ENCODE data around the gene GSAP. TPM values are rescaled to one million over a fixed set of nuclear protein-coding genes. Genes with fewer than 3 reads are reported as not detected.
"Not testable (repeated sequence)": the region's sequence is repeated elsewhere in the genome, so short reads cannot be mapped to it uniquely, and the experiment has no call there.

Gene GSAP
- total RNA-seq, 1 experiment from 2014 or later: 1.3 TPM

- Histone ChIP-seq H3K36me3 (ENCODE audit: insufficient read depth, low read length) (no peaks in the 10 kb centered on the region), H3K9me2 (replicated peaks; ENCODE audit: insufficient read depth, low read length) (no peaks in the 10 kb centered on the region), H3K79me2 (ENCODE audit: low read length) (no peaks in the 10 kb centered on the region), H3K9me3 (ENCODE audit: low read length) (no peaks in the 10 kb centered on the region), H3K4me1 (ENCODE audit: low read length) (no peaks in the 10 kb centered on the region), H3K9ac (ENCODE audit: low read length) (no peak overlapping the region), H4K20me1 (ENCODE audit: insufficient read depth, low read depth, low read length) (no peaks in the 10 kb centered on the region), H3K27me3 (ENCODE audit: low read length) (no peaks in the 10 kb centered on the region), H2AFZ (ENCODE audit: low read length) (no peak overlapping the region), H3K27ac (ENCODE audit: low read length) (no peak overlapping the region), H3K4me3 (ENCODE audit: low read length) (no peak overlapping the region), H3K4me2 (ENCODE audit: low read depth, low read length, poor library complexity, severe bottlenecking) (no peak overlapping the region)
- no peak for DNase-seq
Observed at GRCh38 chr7:77351539-77352004, 64.6 kb downstream of the GSAP start.

GRCh38 chr7:77349141-77349540 is 67.0 kb downstream of the GSAP start:
- H3K9me2 ChIP-seq (replicated peaks; ENCODE audit: insufficient read depth, low read length): no peaks in the 10 kb centered on the region
- no peaks in the 10 kb centered on the region for H3K4me1 ChIP-seq (ENCODE audit: low read length)
- no peaks in the 10 kb centered on the region for H3K27me3 ChIP-seq (ENCODE audit: low read length)
- H3K4me3 ChIP-seq (ENCODE audit: low read length): no peak overlapping the region
- no peaks in the 10 kb centered on the region for H3K36me3 ChIP-seq (ENCODE audit: insufficient read depth, low read length)
- H3K9me3 ChIP-seq (ENCODE audit: low read length): no peaks in the 10 kb centered on the region
- H2AFZ ChIP-seq (ENCODE audit: low read length): no peak overlapping the region
- H3K9ac ChIP-seq (ENCODE audit: low read length): no peak overlapping the region
- no peak for DNase-seq
- no peak overlapping the region for H3K27ac ChIP-seq (ENCODE audit: low read length)
- H3K4me2 ChIP-seq (ENCODE audit: low read depth, low read length, poor library complexity, severe bottlenecking): no peak overlapping the region
- no peaks in the 10 kb centered on the region for H4K20me1 ChIP-seq (ENCODE audit: insufficient read depth, low read depth, low read length)
- no peaks in the 10 kb centered on the region for H3K79me2 ChIP-seq (ENCODE audit: low read length)

- Histone ChIP-seq H3K36me3 (ENCODE audit: insufficient read depth, low read length) (no peaks in the 10 kb centered on the region), H2AFZ (ENCODE audit: low read length) (no peak overlapping the region), H4K20me1 (ENCODE audit: insufficient read depth, low read depth, low read length) (no peaks in the 10 kb centered on the region), H3K9ac (ENCODE audit: low read length) (no peak overlapping the region), H3K27me3 (ENCODE audit: low read length) (no peaks in the 10 kb centered on the region), H3K27ac (ENCODE audit: low read length) (no peak overlapping the region), H3K4me1 (ENCODE audit: low read length) (no peaks in the 10 kb centered on the region), H3K4me3 (ENCODE audit: low read length) (no peak overlapping the region), H3K9me2 (replicated peaks; ENCODE audit: insufficient read depth, low read length) (no peaks in the 10 kb centered on the region), H3K79me2 (ENCODE audit: low read length) (no peaks in the 10 kb centered on the region), H3K9me3 (ENCODE audit: low read length) (no peaks in the 10 kb centered on the region), H3K4me2 (ENCODE audit: low read depth, low read length, poor library complexity, severe bottlenecking) (no peak overlapping the region)
- DNase-seq: no peak
Observed at GRCh38 chr7:77348371-77348813, 67.8 kb downstream of the GSAP start.

- Histone ChIP-seq H2AFZ (ENCODE audit: low read length) (no peak overlapping the region), H3K4me1 (ENCODE audit: low read length) (no peaks in the 10 kb centered on the region), H3K79me2 (ENCODE audit: low read length) (no peaks in the 10 kb centered on the region), H3K9me3 (ENCODE audit: low read length) (no peaks in the 10 kb centered on the region), H3K36me3 (ENCODE audit: insufficient read depth, low read length) (no peaks in the 10 kb centered on the region), H3K4me2 (ENCODE audit: low read depth, low read length, poor library complexity, severe bottlenecking) (no peak overlapping the region), H3K9me2 (replicated peaks; ENCODE audit: insufficient read depth, low read length) (no peaks in the 10 kb centered on the region), H3K27ac (ENCODE audit: low read length) (no peak overlapping the region), H4K20me1 (ENCODE audit: insufficient read depth, low read depth, low read length) (no peaks in the 10 kb centered on the region), H3K27me3 (ENCODE audit: low read length) (no peaks in the 10 kb centered on the region), H3K9ac (ENCODE audit: low read length) (no peak overlapping the region), H3K4me3 (ENCODE audit: low read length) (no peak overlapping the region)
- DNase-seq: no peak
Observed at GRCh38 chr7:77346441-77346840, 69.7 kb downstream of the GSAP start.

GRCh38 chr7:77345426-77345825 is 70.7 kb downstream of the GSAP start:
- not testable (repeated sequence) for H3K4me2 ChIP-seq (ENCODE audit: low read depth, low read length, poor library complexity, severe bottlenecking); H2AFZ ChIP-seq (ENCODE audit: low read length); H3K4me1 ChIP-seq (ENCODE audit: low read length); H4K20me1 ChIP-seq (ENCODE audit: insufficient read depth, low read depth, low read length); H3K9me2 ChIP-seq (replicated peaks; ENCODE audit: insufficient read depth, low read length); H3K36me3 ChIP-seq (ENCODE audit: insufficient read depth, low read length); H3K9ac ChIP-seq (ENCODE audit: low read length); DNase-seq; H3K27me3 ChIP-seq (ENCODE audit: low read length); H3K79me2 ChIP-seq (ENCODE audit: low read length); H3K27ac ChIP-seq (ENCODE audit: low read length); H3K9me3 ChIP-seq (ENCODE audit: low read length); H3K4me3 ChIP-seq (ENCODE audit: low read length)

GRCh38 chr7:77339726-77340125 is 76.4 kb downstream of the GSAP start:
- H2AFZ ChIP-seq (ENCODE audit: low read length): no peak overlapping the region
- H3K4me2 ChIP-seq (ENCODE audit: low read depth, low read length, poor library complexity, severe bottlenecking): no peak overlapping the region
- no peaks in the 10 kb centered on the region for H3K79me2 ChIP-seq (ENCODE audit: low read length)
- no peaks in the 10 kb centered on the region for H3K9me3 ChIP-seq (ENCODE audit: low read length)
- H4K20me1 ChIP-seq (ENCODE audit: insufficient read depth, low read depth, low read length): no peaks in the 10 kb centered on the region
- no peaks in the 10 kb centered on the region for H3K4me1 ChIP-seq (ENCODE audit: low read length)
- H3K9ac ChIP-seq (ENCODE audit: low read length): no peak overlapping the region
- no peak overlapping the region for H3K4me3 ChIP-seq (ENCODE audit: low read length)
- no peaks in the 10 kb centered on the region for H3K9me2 ChIP-seq (replicated peaks; ENCODE audit: insufficient read depth, low read length)
- H3K36me3 ChIP-seq (ENCODE audit: insufficient read depth, low read length): no peaks in the 10 kb centered on the region
- no peaks in the 10 kb centered on the region for H3K27me3 ChIP-seq (ENCODE audit: low read length)
- no peak overlapping the region for H3K27ac ChIP-seq (ENCODE audit: low read length)
- DNase-seq: no peak

GRCh38 chr7:77338883-77339629 is 77.1 kb downstream of the GSAP start:
- Histone ChIP-seq H3K9ac (ENCODE audit: low read length) (no peak overlapping the region), H3K36me3 (ENCODE audit: insufficient read depth, low read length) (no peaks in the 10 kb centered on the region), H3K4me2 (ENCODE audit: low read depth, low read length, poor library complexity, severe bottlenecking) (no peak overlapping the region), H3K79me2 (ENCODE audit: low read length) (no peaks in the 10 kb centered on the region), H3K4me3 (ENCODE audit: low read length) (no peak overlapping the region), H3K9me2 (replicated peaks; ENCODE audit: insufficient read depth, low read length) (no peaks in the 10 kb centered on the region), H4K20me1 (ENCODE audit: insufficient read depth, low read depth, low read length) (no peaks in the 10 kb centered on the region), H2AFZ (ENCODE audit: low read length) (no peak overlapping the region), H3K4me1 (ENCODE audit: low read length) (no peaks in the 10 kb centered on the region), H3K27ac (ENCODE audit: low read length) (no peak overlapping the region), H3K9me3 (ENCODE audit: low read length) (no peaks in the 10 kb centered on the region), H3K27me3 (ENCODE audit: low read length) (no peaks in the 10 kb centered on the region)
- DNase-seq: no peak

GRCh38 chr7:77338260-77338659 is 77.9 kb downstream of the GSAP start:
- Histone ChIP-seq H3K9me3 (ENCODE audit: low read length) (no peaks in the 10 kb centered on the region), H3K27me3 (ENCODE audit: low read length) (no peaks in the 10 kb centered on the region), H3K4me3 (ENCODE audit: low read length) (no peak overlapping the region), H3K4me1 (ENCODE audit: low read length) (no peaks in the 10 kb centered on the region), H3K27ac (ENCODE audit: low read length) (no peak overlapping the region), H3K36me3 (ENCODE audit: insufficient read depth, low read length) (no peaks in the 10 kb centered on the region), H4K20me1 (ENCODE audit: insufficient read depth, low read depth, low read length) (no peaks in the 10 kb centered on the region), H3K79me2 (ENCODE audit: low read length) (no peaks in the 10 kb centered on the region), H3K4me2 (ENCODE audit: low read depth, low read length, poor library complexity, severe bottlenecking) (no peak overlapping the region), H2AFZ (ENCODE audit: low read length) (no peak overlapping the region), H3K9me2 (replicated peaks; ENCODE audit: insufficient read depth, low read length) (no peaks in the 10 kb centered on the region), H3K9ac (ENCODE audit: low read length) (no peak overlapping the region)
- no peak for DNase-seq

Measured in Karpas-422 (cell line).